GDM1 (cell line): ENCODE data around the gene ANKRD34B.

Source experiments
- DNase-seq: peaks from one replicate; lab custom pipeline; 2025; lab: John Stamatoyannopoulos, UW

ANKRD34B gene

DNA sequence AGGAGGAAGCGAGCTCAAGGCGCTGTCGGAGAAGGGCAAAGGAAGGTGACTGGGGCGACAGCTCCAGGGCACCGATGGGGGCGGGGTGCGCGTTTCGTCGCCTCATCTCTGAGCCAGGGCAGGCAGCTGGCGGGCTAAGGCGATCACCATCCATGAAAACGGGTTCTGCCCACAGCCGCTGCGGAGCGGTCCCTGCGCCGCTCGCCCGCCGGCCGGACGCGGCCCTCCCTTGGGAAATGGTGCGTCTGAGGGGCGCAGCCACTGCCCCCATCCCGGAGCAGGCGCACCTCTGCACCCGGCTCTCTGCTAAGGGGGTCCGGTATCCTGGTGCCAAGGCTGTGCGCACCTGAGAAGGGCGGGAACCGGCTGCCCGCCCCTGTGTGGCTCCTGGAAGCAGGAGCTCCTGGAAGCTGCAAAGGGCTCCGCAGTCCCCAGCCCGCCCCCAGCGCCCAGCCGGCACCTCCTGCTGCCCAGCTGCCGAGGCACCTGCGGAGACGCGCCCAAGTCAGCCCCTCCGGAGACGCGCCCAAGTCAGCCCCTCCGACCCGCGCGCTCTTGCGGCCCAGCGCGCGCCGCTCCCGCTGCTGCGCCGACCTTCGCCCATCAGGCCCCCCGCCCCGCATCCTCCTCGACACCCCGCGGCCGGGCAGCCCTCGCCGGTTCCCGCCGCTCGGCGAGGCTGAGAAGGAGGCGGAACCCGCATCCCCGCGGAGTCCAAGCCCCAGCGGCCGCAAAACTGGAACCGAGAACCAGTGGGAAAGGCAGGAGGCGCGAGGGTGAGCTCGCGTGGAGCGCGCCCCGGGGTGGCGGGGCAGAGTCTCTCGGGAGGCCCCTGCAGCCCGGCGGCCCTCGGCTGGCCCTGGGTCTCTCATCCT lies 757 bp downstream of the ANKRD34B start:
- DNase-seq, result no peak

DNA sequence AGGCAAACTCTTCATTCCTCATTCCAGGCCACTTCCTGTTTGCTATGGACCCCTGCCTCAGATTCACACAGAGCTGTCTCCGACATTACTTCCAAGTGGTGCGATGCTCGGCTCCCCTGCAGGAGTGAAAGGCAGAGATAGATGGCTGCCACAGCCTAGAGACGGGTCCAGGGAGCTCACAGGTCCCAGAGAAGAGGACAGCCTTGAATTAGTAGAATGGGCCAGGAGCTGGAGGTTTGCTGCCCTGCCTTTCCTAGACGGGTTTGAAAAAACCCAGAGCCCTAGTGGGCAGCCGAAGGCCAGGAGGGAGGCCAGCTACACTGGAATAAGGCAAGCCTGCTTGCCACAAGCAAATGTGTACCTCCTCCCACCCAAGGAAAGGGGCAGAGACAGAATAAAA lies 1.8 kb downstream of the ANKRD34B start:
- no peak for DNase-seq

DNA sequence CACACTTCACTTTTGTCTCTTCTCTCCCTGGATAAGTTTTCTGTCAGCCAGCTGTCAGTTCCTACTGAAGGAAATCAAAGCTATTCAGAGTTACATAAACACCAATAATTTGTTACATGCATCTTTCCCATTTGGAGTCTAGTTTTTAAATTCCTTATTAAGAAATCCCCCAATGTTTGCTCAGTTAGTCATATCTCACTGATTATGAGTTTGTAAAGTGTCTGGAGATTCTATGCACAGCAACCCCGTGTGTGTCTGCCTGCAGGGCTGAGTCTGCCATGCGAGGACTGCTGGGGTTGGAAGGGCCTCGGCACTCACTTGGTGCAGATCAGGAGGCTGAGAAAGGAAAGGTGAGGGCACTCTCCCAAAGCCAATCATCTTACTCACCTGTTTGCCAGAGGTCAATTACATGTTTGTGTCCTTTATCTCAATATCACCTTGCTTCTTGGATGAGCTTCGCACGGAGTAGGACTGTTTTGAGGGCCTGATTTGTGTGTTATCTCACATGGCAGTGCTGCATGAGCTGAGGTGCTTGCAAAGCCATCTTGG lies 3.3 kb downstream of the ANKRD34B start:
- no peak for DNase-seq

DNA sequence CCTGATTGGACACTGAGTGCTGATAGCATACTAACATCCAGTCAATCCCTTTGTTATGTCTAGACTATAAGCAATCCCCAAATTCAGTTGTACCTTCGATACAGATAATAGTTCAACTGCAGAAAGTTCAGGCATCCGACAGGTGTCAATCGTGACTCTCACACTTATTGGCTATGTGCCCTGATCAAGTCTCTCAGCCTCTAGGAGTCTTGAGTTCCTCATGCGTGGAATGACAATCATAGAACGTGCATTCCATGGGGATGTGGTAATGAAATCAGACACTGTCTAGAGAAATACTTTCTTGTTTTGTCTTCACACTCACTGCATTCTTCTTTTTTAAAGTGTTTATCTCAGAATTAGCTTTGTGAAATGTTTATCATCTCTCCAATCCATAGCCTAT lies 4.8 kb downstream of the ANKRD34B start:
- no peak for DNase-seq

DNA sequence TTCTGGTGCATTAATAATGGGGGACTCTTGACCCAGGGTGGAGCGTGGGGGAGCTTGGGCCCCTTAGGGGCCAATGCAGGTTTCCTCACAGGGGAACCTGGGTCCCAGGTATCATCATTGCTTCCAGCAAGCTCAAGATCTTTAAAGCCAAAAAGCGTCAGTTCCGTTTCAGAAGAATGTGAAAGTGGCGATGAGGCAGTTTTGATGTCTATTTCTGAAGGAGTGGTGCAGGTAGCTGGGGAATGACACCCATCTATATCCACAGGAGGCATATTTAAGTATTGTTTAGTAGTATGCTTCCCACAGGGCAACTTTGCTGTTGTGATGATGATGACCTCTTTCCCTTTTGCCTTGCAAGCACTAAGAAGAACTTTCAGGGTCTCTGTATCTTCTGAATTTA lies 10.8 kb downstream of the ANKRD34B start:
- DNase-seq, result no peak

DNA sequence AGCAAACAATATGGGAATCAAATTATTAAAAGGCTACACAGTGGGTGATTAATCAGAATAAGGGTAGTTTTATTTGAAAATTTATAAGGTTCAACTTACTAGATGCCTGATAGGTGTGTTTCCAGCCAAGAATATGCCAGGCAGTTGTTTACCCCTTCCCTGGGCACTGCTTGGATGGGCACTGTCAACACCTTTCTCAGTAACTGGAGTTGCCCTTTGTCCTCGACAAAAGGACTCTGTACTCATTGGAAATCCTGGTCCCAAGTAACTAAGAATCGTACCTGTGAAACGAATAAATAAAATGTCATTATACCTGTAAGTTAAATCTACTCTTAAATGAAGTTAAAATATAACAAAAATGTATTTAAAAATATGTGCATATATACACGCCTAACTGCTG lies 15.0 kb downstream of the ANKRD34B start:
- no peak for DNase-seq

DNA sequence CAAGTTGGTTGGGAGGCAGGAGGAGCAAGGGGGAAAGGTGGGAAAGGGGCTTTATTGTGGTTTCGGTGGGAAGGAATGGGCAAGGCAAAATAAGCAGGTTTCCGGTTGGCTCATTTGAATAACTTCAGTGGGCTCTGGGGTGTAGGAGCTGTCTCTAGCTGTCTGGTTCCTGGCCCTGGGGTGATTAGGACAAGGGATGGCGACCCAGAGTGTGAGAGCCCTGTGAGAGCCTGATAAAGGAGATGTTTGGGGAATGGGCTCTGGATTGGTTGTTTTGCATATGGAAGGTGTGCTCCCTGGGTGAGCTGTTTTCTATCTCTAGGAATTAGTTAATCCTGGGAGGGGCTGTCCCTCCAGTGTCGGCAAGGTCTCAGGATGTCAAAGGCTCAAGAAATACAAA lies 15.4 kb downstream of the ANKRD34B start:
- DNase-seq, result no peak

DNA sequence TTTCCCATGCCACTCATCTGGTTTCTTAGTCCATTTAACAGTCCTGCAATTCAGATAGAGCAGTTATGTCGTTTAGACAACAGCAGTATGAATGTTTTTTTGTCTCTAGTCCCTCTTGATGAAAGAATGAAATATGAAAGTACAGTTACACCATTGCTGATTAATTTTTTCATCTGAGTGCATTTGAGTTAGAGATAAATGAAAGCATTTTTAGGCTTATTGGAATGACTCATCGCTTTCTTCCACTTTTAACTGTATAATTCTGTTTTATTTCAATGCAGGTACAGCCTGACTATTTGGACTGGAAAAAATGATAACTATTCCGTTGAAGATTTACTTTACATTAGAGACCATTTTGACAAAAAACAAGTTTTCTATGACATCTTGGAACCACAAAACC lies 28.7 kb downstream of the ANKRD34B start:
- no peak for DNase-seq

DNA sequence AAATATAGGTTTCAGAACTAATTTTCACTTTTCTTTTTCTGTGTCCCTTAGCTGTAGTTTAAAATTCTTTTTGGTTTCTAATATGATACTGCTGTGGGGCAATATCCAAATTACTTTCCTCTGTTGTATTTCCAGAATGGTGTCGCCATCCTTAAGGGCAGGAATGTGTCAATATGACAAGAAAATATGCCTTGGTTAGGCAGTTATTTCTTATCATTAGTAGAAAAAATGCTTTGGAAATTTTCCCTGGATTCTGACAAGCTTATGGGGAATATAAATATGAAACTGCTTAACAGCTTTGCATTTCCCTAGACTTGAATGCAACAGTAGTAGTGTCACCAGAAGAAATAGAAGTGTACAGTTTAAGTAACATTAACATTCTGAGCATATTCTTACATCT lies 29.4 kb downstream of the ANKRD34B start:
- DNase-seq, result no peak

DNA sequence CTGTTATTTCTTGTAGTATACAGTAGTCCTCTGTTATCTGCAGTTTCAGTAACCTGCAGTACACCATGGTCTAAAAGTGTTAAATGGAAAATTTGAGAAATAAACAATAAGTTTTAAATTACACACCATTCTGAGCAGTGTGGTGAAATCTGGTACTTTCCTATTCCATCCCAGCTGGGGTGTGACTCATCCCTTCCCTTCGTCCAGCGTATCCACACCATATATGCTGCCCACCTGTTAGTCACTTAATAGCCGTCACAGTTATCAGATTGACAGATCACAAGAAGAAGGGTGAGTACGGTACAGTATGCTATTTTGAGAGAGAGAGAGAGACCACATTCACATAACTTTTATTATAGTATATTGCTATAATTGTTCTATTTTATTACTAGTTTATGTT lies 53.3 kb downstream of the ANKRD34B start:
- DNase-seq, result no peak

DNA sequence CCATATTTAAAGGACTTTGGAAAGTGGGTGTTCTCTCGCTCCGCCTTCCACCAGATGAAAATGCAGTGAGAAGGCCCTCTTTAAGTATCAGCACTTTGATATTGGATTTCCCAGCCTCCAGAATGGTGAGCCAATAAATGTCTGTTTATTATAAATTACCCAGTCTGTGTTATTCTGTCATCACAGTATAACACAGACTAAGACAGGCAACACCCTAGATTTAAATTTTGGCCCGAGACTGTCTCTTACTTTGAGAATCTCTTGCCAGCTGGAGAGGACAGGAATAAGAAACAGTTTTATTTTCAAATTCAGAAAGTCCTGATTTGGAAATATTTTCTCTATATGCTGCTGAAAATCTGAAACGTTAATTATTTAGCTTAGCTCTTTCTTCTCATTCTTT lies 60.7 kb downstream of the ANKRD34B start:
- DNase-seq, result no peak

DNA sequence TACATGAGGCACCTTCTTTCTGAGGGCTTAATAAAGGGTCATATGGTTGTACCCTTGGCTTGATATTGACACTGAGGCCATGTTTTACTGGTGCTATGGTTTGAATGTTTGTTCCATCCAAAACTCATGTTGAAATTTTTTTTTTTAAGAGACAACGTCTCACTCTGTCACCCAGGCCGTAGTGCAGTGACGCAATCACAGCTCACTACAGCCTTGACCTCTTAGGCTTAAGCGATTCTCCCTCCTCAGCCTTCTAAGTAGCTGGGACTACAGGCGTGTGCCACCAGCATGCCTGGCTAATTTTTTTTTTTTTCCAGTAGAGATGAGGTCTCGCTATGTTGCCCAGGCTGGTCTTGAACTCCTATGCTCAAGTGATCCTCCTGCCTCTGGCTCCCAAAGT lies 61.2 kb downstream of the ANKRD34B start:
- DNase-seq, result no peak

DNA sequence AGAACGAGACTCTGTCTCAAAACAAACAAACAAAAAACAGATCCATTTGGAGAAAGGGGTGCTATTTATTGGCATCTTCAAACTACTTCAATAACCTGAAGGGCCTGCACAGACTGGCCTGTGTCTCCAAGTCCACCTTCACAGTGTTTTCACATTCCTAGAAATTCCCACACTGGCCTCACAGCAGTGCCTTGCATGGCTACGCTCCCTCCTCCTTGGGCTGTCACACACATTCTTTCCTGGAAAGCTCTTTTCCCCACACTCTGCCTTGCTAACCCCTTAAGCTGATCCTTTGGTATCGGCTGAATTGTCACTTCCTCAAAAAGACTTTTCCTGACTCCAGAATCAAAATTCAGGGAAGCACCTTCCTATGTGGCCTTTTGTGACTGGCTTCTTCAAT lies 62.4 kb downstream of the ANKRD34B start:
- no peak for DNase-seq
